ENCODE data around the gene SIRPA.
A peak's percentile ranks its signal among the peaks of the same experiment; 100 is the strongest.
"Not testable (repeated sequence)": the region's sequence is repeated elsewhere in the genome, so short reads cannot be mapped to it uniquely, and the experiment has no call there.

The SIRPA gene

GRCh38 chr20:1915725-1916124 lies 20.5 kb downstream of the SIRPA start:
- no peaks in the 10 kb centered on the region for H3K4me1 Mint-ChIP-seq
- H3K4me3 Mint-ChIP-seq = no peak overlapping the region
- ATAC-seq (ENCODE audit: low read depth) = no peak
- no peaks in the 10 kb centered on the region for H3K36me3 Mint-ChIP-seq
- H3K27ac Mint-ChIP-seq = no peak overlapping the region
- H3K27me3 Mint-ChIP-seq = no peaks in the 10 kb centered on the region
- DNase-seq (ENCODE audit: low spot score in 2 of 2) = no peak
- no peaks in the 10 kb centered on the region for H3K9me3 Mint-ChIP-seq

GRCh38 chr20:1917786-1918185 lies 22.6 kb downstream of the SIRPA start:
- Mint-ChIP-seq H3K36me3 (peaks cover under 1% of the 10 kb centered on the region), H3K27me3 (no peaks in the 10 kb centered on the region), H3K27ac (no peak overlapping the region), H3K4me1 (no peaks in the 10 kb centered on the region), H3K4me3 (no peak overlapping the region), H3K9me3 (no peaks in the 10 kb centered on the region)
- ATAC-seq (ENCODE audit: low read depth) (no peak), DNase-seq (ENCODE audit: low spot score in 2 of 2) (no peak)

- no peak for DNase-seq (ENCODE audit: low spot score in 2 of 2)
- Mint-ChIP-seq H3K27me3 (no peaks in the 10 kb centered on the region), H3K4me1 (no peaks in the 10 kb centered on the region), H3K4me3 (no peak overlapping the region), H3K36me3 (peaks cover 2% of the 10 kb centered on the region), H3K27ac (no peak overlapping the region), H3K9me3 (no peaks in the 10 kb centered on the region)
- ATAC-seq (ENCODE audit: low read depth) = no peak
These were observed 23.4 kb downstream of the SIRPA start for GRCh38 chr20:1918491-1919165.

GRCh38 chr20:1920252-1920651 lies 25.0 kb downstream of the SIRPA start:
- Mint-ChIP-seq H3K9me3 (no peaks in the 10 kb centered on the region), H3K4me3 (no peak overlapping the region), H3K36me3 (peaks cover 2% of the 10 kb centered on the region), H3K27ac (no peak overlapping the region), H3K4me1 (no peaks in the 10 kb centered on the region), H3K27me3 (no peaks in the 10 kb centered on the region)
- no peak for ATAC-seq (ENCODE audit: low read depth)
- DNase-seq (ENCODE audit: low spot score in 2 of 2) = no peak

- no peak for ATAC-seq (ENCODE audit: low read depth)
- H3K4me1 Mint-ChIP-seq = no peaks in the 10 kb centered on the region
- H3K27me3 Mint-ChIP-seq = no peaks in the 10 kb centered on the region
- no peak for DNase-seq (ENCODE audit: low spot score in 2 of 2)
- no peak overlapping the region for H3K4me3 Mint-ChIP-seq
- no peaks in the 10 kb centered on the region for H3K9me3 Mint-ChIP-seq
- H3K27ac Mint-ChIP-seq = no peak overlapping the region
- H3K36me3 Mint-ChIP-seq = peaks cover 2% of the 10 kb centered on the region
These were observed 25.6 kb downstream of the SIRPA start for GRCh38 chr20:1920826-1921225.

- not testable (repeated sequence) for H3K27me3 Mint-ChIP-seq; H3K36me3 Mint-ChIP-seq; DNase-seq (ENCODE audit: low spot score in 2 of 2); ATAC-seq (ENCODE audit: low read depth); H3K9me3 Mint-ChIP-seq; H3K27ac Mint-ChIP-seq; H3K4me3 Mint-ChIP-seq; H3K4me1 Mint-ChIP-seq
These were observed 26.8 kb downstream of the SIRPA start for GRCh38 chr20:1921985-1922384.

- no peak for ATAC-seq (ENCODE audit: low read depth)
- Mint-ChIP-seq H3K9me3 (no peaks in the 10 kb centered on the region), H3K27me3 (no peaks in the 10 kb centered on the region), H3K4me3 (no peak overlapping the region), H3K27ac (no peak overlapping the region), H3K36me3 (peaks cover 2% of the 10 kb centered on the region), H3K4me1 (peaks cover 5% of the 10 kb centered on the region)
- DNase-seq (ENCODE audit: low spot score in 2 of 2) = no peak
These were observed 27.6 kb downstream of the SIRPA start for GRCh38 chr20:1922786-1923185.

- Mint-ChIP-seq H3K36me3 (peaks cover 2% of the 10 kb centered on the region), H3K4me3 (no peak overlapping the region), H3K27ac (no peak overlapping the region), H3K4me1 (peaks cover 11% of the 10 kb centered on the region), H3K9me3 (no peaks in the 10 kb centered on the region), H3K27me3 (no peaks in the 10 kb centered on the region)
- DNase-seq (ENCODE audit: low spot score in 2 of 2) (no peak), ATAC-seq (ENCODE audit: low read depth) (no peak)
These were observed 30.0 kb downstream of the SIRPA start for GRCh38 chr20:1924910-1925861.

- ATAC-seq (ENCODE audit: low read depth) (no peak), DNase-seq (ENCODE audit: low spot score in 2 of 2) (no peak)
- Mint-ChIP-seq H3K4me3 (no peak overlapping the region), H3K36me3 (peaks cover 2% of the 10 kb centered on the region), H3K27me3 (no peaks in the 10 kb centered on the region), H3K4me1 (peaks cover 11% of the 10 kb centered on the region), H3K27ac (no peak overlapping the region), H3K9me3 (no peaks in the 10 kb centered on the region)
These were observed 31.0 kb downstream of the SIRPA start for GRCh38 chr20:1926237-1926636.

GRCh38 chr20:1927217-1927616 lies 32.0 kb downstream of the SIRPA start:
- peaks cover 2% of the 10 kb centered on the region for H3K36me3 Mint-ChIP-seq
- no peak overlapping the region for H3K27ac Mint-ChIP-seq
- H3K4me3 Mint-ChIP-seq = peak overlapping the region; percentile 14
- H3K27me3 Mint-ChIP-seq = no peaks in the 10 kb centered on the region
- ATAC-seq (ENCODE audit: low read depth) = peak; percentile 75
- no peaks in the 10 kb centered on the region for H3K9me3 Mint-ChIP-seq
- no peak for DNase-seq (ENCODE audit: low spot score in 2 of 2)
- H3K4me1 Mint-ChIP-seq = peaks cover 11% of the 10 kb centered on the region

GRCh38 chr20:1928154-1928553 lies 32.9 kb downstream of the SIRPA start:
- H3K4me3 Mint-ChIP-seq = no peak overlapping the region
- H3K27ac Mint-ChIP-seq = no peak overlapping the region
- H3K27me3 Mint-ChIP-seq = no peaks in the 10 kb centered on the region
- DNase-seq (ENCODE audit: low spot score in 2 of 2) (no peak), ATAC-seq (ENCODE audit: low read depth) (no peak)
- H3K4me1 Mint-ChIP-seq = peaks cover 11% of the 10 kb centered on the region
- H3K36me3 Mint-ChIP-seq = no peaks in the 10 kb centered on the region
- H3K9me3 Mint-ChIP-seq = no peaks in the 10 kb centered on the region

- H3K27me3 Mint-ChIP-seq = no peaks in the 10 kb centered on the region
These were observed 33.6 kb downstream of the SIRPA start for GRCh38 chr20:1928782-1929181.

GRCh38 chr20:1929460-1929859 lies 34.3 kb downstream of the SIRPA start:
- H3K4me1 Mint-ChIP-seq = peaks cover 11% of the 10 kb centered on the region
- no peaks in the 10 kb centered on the region for H3K27me3 Mint-ChIP-seq

More at GRCh38 chr20:1928782-1929181, 33.6 kb downstream of the SIRPA start:
- DNase-seq (ENCODE audit: low spot score in 2 of 2) (no peak), ATAC-seq (ENCODE audit: low read depth) (no peak)
- Mint-ChIP-seq H3K27ac (no peak overlapping the region), H3K9me3 (no peaks in the 10 kb centered on the region), H3K4me3 (no peak overlapping the region), H3K36me3 (no peaks in the 10 kb centered on the region), H3K4me1 (peaks cover 11% of the 10 kb centered on the region)

GRCh38 chr20:1930165-1930564 lies 35.0 kb downstream of the SIRPA start:
- H3K9me3 Mint-ChIP-seq = no peaks in the 10 kb centered on the region
- H3K36me3 Mint-ChIP-seq = no peaks in the 10 kb centered on the region
- no peak overlapping the region for H3K27ac Mint-ChIP-seq
- H3K27me3 Mint-ChIP-seq = no peaks in the 10 kb centered on the region
- ATAC-seq (ENCODE audit: low read depth) (no peak), DNase-seq (ENCODE audit: low spot score in 2 of 2) (no peak)
- peaks cover 11% of the 10 kb centered on the region for H3K4me1 Mint-ChIP-seq
- H3K4me3 Mint-ChIP-seq = no peak overlapping the region

More at GRCh38 chr20:1929460-1929859, 34.3 kb downstream of the SIRPA start:
- H3K27ac Mint-ChIP-seq = no peak overlapping the region
- no peak overlapping the region for H3K4me3 Mint-ChIP-seq
- no peaks in the 10 kb centered on the region for H3K36me3 Mint-ChIP-seq
- DNase-seq (ENCODE audit: low spot score in 2 of 2) (no peak), ATAC-seq (ENCODE audit: low read depth) (no peak)
- no peaks in the 10 kb centered on the region for H3K9me3 Mint-ChIP-seq
